Posterior vena cava (tissue), 2 donors: Measurements from ENCODE around the gene KCNQ1. TPM values are rescaled to one million over a fixed set of nuclear protein-coding genes. Genes with fewer than 3 reads are reported as not detected.

ENCODE experiments used
- DNase-seq: peaks from one replicate; pipeline ENCODE4 v3.0.0-alpha.2; 2020; ENCODE audit warnings: low spot score
- intact Hi-C, 2 donors: fragments of 100-400 bp; cut with DNase I; formaldehyde crosslinking; loops; one replicate each; pipeline versions ENCODE4 v1.14.1 to v1.14.2; 2022 to 2023
- total RNA-seq, 2 donors: library from RNA; stranded (reverse); fragmentation: NEBNext Ultra II Directional; extraction: Animal tissue kit (Norgen Biotek cat#: 25700); gene quantifications; one replicate each; pipeline ENCODE4 v1.2.1, GENCODE V29; 2021
- donor health status: DM: yes; HTN: yes; CAD: no.
- donor health status: DM: yes; HTN: yes; CAD: no.

The KCNQ1 gene
- total RNA-seq, 2 donors from 2014 or later = 4.7 to 7.2 TPM

- peak; percentile 64 for DNase-seq
- intact Hi-C loops = no loop called here
These were observed 305.4 kb downstream of the KCNQ1 start for GRCh38 chr11:2750101-2750681.

DNA sequence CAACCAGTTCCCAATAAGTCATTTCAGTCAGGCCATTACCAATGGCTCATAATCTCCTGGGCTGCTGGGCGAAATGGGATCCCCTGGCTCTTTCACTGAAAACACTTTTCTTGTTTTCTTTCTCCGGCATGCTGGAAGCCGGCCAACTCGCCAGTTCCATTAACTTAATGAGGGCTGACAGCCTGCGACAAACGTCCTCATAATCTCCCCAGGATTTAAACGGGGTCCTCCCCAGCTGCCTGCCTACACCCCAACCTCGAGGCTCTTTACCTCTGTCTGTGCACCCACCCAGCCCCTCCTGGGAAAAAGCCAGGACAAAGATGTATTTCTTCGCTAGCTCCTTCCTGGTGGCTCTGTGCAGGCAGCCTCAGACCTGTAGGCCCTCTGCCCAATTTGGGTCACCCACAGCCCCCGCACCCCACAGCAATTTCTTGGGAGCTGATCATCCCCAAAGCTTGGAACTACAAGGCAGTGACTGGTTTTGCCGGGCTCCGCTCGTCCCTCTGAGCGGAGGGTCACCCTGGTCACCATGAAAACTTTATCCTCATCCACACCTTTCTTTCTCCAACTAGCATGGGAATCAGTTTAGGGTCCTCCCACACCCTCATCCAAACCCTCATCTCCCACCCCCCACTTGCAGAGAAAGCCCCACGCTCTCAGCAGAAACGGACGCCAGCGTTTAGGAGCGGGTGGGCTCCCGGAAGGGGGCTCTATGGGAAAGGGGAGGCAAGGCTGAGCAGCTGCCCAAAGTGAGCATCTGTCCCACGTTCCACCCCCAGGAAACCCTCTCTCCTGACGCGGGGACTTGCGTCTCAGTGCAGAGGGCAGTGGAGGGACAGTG lies 306.1 kb downstream of the KCNQ1 start:
- DNase-seq = peak; percentile 62
- intact Hi-C loops = no loop called here

- DNase-seq = peak; percentile 73
- intact Hi-C loops = loop anchor here in 1 of 2 donors (2.0 kb wide), 1 partner anchor 73 kb away; no protein-coding TSS in a partner anchor
These were observed 306.9 kb downstream of the KCNQ1 start for GRCh38 chr11:2751523-2752203.

GRCh38 chr11:2752204-2752770 lies 307.5 kb downstream of the KCNQ1 start:
- intact Hi-C loops = loop anchor here in 1 of 2 donors (2.0 kb wide), 1 partner anchor 73 kb away; no protein-coding TSS in a partner anchor
- DNase-seq = peak; percentile 42

GRCh38 chr11:2752923-2753322 lies 308.1 kb downstream of the KCNQ1 start:
- peak; percentile 68 for DNase-seq
- intact Hi-C loops = loop anchor here in 1 of 2 donors (2.0 kb wide), 1 partner anchor 72 kb away; no protein-coding TSS in a partner anchor

DNA sequence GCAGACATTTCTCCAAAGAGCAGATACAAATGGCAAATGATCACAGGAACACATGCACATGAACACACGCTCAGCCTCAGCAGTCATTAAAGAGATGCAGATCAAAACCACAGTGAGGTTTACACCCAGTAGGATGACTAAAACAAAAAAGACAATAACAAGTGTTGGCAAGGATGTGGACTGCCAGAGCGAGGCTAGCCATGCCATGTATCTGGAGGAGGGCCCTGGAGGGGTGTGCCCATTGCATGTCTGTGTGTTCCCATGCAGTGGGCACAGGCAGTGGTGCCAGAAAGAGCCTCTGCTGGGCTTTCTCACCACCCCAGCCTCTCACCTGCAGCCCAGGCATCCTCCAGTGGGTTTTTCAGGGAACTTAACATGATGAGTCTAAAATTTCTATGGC lies 309.2 kb downstream of the KCNQ1 start:
- DNase-seq = peak; percentile 58
- intact Hi-C loops = no loop called here

GRCh38 chr11:2755071-2755470 lies 310.3 kb downstream of the KCNQ1 start:
- intact Hi-C loops = no loop called here
- no peak for DNase-seq

DNA sequence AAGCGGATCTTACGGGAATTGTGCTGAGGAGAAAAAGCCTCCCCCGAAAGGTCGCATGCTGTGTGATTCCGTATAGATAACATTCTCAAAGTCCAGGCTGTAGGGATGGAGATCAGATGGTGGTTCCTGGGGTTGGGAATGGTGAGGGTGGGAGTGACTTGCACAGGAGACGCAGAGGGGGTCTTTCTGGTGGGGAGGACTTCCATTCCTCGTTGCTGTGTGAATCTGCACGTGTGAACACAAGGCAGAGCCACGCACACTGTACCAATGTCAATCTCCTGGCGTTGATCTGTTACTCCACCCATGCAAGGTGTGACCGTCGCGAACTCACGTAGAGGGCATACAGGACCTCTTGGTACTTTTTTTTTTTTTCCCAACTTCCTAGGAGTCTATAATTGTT lies 313.9 kb downstream of the KCNQ1 start:
- no peak for DNase-seq
- intact Hi-C loops = no loop called here

GRCh38 chr11:2759228-2760195 lies 314.7 kb downstream of the KCNQ1 start:
- intact Hi-C loops = no loop called here
- peak; percentile 51 for DNase-seq

- peak; percentile 60 for DNase-seq
- intact Hi-C loops = no loop called here
These were observed 315.5 kb downstream of the KCNQ1 start for GRCh38 chr11:2760196-2760871.

DNA sequence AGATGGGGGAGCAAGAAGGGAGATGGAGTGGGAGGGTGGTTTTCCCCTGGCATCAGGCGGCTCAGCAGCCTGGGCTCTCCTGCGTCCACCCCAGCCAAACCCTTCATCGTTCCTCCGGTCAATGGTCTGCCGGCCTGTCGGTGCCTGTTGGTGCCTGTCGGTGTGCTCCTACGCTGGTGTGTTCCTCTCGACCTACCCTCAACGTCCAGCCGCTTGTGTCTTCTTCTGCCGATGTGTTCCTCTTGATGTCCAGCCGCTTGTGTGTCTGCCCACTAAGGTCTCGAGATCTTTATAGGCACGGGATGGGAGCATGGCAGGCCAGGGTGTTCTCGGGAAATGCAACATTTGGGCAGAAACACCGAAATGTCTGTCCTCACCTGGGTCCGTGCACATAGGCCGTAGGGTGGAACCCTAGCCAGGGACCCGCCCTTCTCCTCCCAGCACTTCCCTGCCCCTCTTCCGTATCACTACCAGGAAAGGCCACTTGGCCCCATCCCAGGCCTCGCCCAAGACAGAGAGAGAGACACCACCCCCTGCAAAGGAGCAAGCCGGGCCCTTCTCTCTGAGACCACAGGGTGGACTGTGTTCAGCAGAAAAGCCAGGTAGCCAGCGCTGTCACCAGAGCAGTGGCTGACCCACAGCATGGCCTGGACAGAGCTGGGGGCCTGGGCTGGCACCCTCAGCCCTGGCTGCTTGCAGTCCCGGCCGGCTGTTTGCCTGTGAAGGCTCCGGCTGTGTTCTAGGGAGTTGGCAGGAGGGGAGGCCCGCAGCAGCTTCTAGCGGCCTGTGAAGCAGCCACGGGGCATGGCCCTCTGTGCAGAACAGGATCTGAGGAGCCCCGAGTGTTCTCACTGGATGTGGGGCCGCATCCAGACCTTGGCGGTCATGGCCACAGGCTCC lies 316.6 kb downstream of the KCNQ1 start:
- peak; percentile 51 for DNase-seq
- intact Hi-C loops = no loop called here

DNA sequence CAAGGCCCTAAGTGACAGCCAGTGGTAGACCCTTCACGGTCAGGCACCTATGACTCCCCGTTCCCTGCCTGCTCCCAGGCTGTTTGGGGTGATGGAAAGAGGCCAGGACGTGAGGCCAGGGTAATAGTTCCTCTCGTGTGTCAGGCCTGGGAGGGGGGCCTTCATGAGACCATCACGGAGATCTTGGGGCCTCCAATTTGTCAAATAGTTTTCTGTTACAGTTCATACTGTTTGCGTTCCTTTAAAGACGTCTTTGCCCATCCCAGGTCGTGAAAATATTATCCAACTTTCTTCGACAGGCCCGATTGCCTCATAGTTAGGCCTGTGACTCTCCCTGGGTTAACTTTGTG lies 317.2 kb downstream of the KCNQ1 start:
- intact Hi-C loops = no loop called here
- DNase-seq = no peak

DNA sequence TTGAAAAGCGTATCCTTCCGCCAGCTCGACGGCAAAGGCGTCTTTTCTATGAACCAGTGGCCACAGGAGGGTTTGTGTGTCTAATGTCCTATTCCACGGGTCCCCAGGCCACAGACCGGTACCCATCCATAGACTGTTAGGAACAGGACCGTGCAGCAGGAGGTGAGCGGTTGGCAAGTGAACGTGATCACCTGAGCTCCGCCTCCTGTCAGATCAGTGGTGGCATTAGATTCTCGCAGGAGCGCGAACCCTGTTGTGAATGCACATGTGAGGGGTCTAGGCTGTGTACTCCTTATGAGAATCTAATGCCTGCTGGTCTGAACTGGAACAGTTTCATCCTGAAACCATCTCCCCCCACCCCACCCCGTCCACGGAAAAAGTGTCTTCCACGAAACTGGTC lies 317.6 kb downstream of the KCNQ1 start:
- DNase-seq = peak; percentile 59

GRCh38 chr11:2763984-2764383 lies 319.2 kb downstream of the KCNQ1 start:
- intact Hi-C loops = no loop called here
- DNase-seq = no peak

More for the DNA sequence above, 317.6 kb downstream of the KCNQ1 start:
- intact Hi-C loops = no loop called here

- no peak for DNase-seq
- intact Hi-C loops = no loop called here
These were observed 320.7 kb downstream of the KCNQ1 start for GRCh38 chr11:2765491-2765890.

- DNase-seq = peak; percentile 43
- intact Hi-C loops = no loop called here
These were observed 321.4 kb downstream of the KCNQ1 start for GRCh38 chr11:2766166-2766565.

- intact Hi-C loops = no loop called here
- no peak for DNase-seq
These were observed 322.3 kb downstream of the KCNQ1 start for GRCh38 chr11:2767071-2767470.
